Activated T-helper 1 cell treated with anti-CD3 and anti-CD28 coated beads, Interleukin-2, amount 50 U/mL, for 16 hours (primary cell): ENCODE data around the gene ST8SIA6.
"Not testable (repeated sequence)": the region's sequence is repeated elsewhere in the genome, so short reads cannot be mapped to it uniquely, and the experiment has no call there.

Source experiments
- DNase-seq, 2 donors: peaks; one replicate each; pipeline ENCODE4 v3.0.0-alpha.2; 2020; ENCODE audit warnings: low read depth in 1 of 2, low spot score in 1 of 2

Gene ST8SIA6

DNA sequence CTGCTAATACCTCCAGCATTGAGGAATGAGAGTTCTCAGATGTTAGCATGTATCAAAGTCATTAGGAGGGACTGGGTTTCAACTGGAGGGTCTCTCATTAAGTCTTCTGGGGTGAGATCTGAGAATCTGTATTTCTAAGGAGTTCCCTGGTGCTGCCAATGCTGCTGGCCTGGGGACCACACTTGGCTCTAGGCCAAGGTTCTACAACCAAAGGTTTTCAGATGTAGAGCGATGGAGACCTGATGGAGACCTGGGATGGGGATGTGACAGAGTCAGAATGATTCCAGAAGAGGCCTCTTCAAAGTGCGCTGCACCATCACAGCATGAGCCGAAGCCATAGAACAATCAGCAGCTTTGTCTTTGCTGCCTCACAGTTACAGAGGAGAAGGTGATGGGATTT lies 27.2 kb downstream of the ST8SIA6 start:
- DNase-seq = no peak

DNA sequence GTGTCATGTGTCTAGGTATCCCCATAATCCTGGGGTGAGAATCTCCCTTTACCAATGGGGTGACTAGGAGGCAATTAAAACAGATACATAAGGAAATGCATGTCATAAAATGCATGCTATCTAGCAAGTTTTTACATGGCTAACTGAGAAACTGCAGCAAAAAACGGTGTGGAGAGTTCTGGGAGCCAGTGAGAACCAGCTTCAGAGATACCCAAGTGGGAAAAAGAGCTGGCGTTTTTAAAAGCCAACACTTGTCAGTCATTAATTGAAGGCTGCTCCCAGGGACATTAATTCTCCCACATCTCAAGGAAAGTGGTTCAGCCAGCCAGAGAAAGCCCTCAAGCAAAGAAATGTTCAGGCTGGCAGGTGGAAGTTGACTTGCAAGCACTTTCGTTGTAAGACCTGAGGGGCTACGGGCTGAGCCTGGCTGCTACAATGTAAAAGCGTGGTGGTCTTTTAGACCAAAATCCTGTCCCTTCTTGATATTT lies 28.1 kb downstream of the ST8SIA6 start:
- no peak for DNase-seq

DNA sequence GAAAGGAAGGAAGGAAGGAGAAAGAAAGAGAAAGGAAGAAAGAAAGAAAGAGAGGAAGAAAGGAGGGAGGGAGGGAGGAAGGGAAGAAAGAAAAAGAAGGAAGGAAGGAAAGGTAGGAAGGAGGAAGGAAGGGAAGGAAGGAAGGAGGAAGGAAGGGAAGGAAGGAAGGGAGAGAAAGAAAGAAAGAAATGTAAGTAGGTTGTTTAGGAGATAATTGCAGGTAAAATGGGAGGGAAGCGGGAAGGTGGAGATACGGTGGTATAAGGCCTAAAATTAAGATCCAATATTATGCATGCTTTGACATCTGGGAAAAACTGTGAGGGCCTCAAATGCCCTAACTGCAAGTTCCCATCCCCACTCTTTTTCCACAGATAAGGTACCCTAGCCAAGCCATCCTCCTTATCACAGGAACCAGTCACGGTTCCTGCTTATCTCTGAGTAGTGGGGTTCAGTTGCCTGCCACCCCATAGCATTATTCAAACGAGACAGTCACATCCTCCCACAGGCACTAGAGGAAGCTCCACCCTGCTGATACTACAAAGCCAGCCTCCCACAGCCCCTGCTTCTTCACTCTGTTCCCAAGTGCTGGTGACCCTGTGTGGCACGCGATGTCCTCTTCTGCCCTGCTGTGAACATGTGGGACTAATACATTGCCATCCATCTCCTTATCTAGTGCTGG lies 28.7 kb downstream of the ST8SIA6 start:
- no peak for DNase-seq

DNA sequence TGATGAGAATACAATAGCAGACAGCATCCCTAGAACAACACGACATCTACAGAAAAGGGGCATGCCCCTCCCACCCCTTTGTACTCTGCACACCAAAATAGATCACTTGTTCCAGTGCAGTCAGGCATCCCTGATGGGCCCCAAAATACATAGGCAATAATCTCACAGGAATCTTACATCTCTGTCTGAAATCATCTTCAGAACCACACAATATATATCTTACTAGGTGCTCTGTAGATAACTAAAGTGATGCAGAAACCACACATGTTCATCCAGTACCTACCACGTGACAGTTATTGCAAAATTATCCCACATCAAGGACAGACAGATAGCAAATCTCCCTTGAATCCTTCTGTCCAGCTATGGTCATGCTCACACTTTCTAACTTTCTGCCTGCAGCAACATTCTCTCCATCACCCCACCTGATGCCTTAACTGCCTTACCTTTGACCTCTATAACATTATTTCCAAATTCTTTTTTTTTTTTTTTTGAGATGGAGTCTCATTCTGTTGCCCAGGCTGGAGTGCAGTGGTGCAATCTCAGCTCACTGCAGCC lies 30.7 kb downstream of the ST8SIA6 start:
- DNase-seq = no peak

DNA sequence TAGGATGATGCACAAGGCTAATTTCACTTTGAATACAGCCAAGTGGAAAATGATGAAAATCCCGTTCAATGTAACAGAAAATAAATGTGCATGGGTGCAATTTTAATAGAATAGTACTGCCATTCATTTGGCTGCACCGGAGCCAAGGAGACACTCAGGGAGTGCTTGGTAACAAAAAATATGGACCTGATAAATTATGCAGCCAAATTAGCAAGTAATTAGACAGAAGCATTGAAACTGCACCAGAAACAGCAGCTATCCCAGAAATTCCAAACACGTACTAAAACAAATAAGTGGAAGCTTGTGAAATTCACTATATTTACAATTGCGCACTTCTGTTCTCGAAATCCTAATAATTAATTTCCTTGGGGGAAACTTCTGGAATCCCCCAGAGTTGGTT lies 31.5 kb downstream of the ST8SIA6 start:
- no peak for DNase-seq

DNA sequence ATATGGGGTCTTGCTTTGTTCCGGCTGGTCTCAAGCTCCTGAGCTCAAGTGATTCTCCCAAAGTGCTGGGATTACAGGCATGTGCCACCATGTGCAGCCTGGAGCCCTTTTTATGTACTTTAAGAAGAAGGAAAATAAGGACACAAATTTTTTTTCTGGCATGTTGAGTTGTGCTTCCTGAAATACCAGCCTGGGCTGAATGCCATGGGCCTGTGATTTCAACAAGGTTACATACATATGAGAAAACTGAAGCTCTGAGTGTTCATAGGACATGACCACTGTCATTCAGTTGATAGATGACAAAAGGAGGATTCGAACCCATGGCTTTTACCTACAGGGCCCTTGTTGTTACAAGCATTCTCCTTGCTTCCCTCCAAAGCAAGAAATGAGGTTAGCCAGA lies 36.1 kb downstream of the ST8SIA6 start:
- no peak for DNase-seq

DNA sequence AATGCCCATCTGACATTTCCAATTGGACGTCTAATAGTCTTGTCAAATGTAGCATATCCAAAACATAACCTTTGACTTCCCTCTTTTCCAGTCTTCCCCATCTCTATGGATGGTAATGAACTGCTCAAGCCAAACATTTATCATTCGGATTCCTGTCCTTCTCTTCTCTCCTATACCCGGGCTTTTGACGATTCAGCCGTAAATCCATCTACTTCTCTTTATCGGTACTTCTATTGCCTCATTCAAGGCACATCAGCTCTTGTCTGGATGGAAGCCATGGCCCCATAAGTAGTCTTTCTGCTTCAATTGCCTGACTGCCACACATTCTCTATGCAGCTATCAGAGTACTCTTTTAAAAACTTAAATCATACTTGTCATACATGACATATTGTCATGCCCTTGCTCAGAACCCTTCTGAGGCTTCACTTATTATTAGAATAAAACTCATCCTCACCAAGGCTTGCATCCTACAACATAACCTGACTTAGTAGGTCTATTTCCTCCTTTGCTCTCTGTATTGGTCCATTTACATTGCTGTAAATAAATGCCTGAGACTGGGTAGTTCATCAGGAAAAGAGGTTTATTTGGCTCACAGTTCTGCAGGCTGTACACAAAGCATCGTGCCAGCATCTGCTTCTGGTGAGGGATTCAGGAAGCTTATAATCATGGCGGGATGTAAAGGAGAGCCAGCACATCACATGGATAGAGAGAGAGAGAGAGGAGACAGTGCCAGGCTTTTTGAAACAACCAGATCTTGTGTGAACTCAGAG lies 37.8 kb downstream of the ST8SIA6 start:
- no peak for DNase-seq

DNA sequence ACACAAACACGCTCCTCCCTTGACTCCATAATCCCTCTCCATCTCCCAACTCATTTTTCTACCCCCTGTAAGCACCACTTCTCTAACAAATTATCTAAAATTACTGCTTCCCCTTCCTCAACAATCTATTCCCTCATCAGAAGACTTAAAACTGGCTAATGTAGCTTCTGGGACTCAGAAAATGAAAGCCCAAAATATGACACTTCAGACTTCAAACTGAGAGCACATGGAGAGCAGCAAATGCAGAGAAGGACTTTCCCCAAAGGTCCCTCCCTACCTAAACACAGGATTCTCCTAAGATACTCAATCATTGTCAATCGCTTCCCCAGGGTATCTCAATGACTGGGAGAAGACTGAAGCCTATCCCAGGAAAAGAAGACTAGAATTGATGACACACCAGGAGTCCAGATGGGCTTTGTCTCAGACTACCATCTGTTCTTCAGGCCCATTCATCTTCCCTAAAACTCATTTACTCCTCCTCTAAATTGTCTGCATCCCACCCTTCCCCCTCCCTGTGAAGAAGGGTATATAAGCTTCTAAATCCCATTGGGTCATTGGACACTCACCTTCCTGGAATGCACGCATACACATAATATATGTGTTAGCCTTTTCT lies 39.2 kb downstream of the ST8SIA6 start:
- no peak for DNase-seq

DNA sequence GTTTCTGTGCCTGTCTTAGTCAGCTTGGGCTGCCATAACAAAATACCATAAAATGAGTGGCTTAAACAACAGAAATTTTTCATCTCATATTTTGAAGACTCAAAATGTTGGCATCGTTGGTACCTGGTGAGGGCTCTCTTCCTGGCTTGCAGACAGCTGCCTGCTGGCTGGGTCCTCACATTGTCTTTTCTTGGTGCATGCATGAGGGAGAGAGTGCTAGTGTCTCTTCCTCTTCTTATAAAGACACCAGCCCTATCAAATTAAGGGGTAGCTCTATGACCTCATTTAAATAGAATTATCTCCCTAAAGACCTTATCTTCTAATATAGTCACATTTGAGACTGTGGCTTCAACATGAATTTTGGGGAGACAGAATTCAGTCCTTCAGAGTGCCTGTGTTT lies 39.9 kb downstream of the ST8SIA6 start:
- DNase-seq = no peak

DNA sequence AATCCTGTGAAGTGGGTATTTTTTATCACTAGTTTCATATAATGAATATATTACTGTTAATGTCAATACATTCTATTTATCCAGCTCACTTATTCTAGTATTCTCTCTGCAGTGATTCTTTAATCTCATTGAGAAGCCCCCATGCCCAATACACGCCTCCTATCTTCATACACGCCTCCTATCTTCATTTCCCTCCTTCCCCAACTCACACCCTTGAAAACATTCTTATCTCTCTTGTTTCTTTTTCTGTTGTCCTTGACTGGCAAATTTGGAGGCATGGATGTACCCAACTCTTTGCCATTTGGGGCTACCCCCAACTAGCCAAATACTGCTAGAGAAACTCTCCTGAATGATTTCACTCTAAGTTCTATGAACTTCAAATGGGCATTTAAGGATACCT lies 40.5 kb downstream of the ST8SIA6 start:
- no peak for DNase-seq

DNA sequence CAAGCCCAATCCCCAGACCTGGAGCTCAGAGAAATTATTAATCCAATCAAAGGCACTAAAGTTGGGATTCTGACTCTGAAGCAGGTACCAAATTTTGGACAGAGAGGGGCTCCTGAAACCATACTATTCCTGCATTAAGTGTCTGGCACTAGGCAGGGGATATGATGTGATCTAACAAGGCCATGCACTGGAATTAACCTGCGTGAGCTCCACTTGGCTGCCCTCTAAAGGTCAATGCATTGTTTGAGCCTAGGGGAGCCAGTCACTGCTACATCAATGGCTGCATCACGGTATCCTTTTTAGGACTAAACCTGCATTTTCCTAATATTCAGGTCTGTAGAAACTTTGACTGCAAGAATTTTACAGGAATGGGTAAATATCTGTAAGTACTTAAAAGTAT lies 42.1 kb downstream of the ST8SIA6 start:
- DNase-seq = no peak

DNA sequence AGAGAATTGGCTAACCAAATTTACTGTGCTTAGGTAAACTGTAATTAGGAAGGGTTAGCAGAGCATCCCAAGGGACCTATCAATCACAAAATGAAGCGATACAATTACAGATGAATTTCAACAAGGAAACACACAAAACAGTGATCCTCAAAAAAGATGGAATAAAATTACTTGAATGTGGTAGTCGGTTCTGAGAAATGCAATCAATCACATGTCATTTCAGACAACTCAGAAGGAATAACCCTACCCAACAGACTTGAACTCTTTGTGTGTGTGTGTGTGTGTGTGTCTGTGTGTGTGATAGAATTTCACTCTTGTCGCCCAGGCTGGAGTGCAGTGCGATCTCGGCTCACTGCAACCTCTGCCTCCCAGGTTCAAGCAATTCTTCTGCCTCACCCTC lies 43.5 kb downstream of the ST8SIA6 start:
- no peak for DNase-seq

DNA sequence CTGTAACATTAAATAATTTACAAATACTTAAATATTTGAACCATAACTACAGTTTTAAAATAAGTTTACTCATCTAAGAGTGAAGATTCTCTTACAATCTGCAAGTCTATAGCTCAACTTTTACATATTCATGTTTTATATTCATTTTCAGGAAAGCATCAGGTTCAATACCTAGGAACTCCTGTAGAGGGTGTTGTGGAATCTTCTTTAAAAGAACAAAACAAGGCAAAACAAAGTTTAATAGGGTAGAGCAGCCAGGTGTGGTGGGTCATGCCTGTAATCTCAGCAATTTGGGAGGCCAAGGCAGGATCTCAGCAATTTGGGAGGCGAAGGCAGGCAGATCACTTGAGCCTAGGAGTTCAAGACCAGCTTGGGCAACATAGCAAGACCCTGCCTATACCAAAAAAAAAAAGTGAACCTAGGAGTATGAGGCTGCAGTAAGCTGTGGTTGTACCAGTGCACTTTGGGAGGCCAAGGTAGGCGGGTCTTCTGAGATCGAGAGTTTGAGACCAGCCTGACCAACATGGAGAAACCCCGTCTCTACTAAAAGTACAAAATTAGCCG lies 45.1 kb downstream of the ST8SIA6 start:
- DNase-seq = no peak

DNA sequence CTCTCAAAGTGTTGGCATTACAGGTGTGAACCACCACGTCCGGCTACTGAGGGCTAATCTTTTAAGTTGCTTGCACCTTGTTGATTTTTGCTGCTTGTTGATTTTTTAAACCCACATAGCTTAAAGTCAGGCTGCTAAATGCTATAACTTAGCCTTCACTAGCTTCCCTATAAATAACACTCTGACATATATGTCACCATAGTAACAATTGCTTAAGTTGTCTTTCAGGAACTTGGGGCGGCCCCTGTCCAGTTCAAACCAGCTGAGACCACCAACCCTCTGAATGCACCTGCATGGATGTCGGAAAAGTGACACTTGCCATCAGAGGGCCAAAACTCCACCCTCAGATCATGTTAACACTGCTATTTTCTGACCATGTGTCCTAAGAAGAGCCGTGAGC lies 47.3 kb downstream of the ST8SIA6 start:
- no peak for DNase-seq

DNA sequence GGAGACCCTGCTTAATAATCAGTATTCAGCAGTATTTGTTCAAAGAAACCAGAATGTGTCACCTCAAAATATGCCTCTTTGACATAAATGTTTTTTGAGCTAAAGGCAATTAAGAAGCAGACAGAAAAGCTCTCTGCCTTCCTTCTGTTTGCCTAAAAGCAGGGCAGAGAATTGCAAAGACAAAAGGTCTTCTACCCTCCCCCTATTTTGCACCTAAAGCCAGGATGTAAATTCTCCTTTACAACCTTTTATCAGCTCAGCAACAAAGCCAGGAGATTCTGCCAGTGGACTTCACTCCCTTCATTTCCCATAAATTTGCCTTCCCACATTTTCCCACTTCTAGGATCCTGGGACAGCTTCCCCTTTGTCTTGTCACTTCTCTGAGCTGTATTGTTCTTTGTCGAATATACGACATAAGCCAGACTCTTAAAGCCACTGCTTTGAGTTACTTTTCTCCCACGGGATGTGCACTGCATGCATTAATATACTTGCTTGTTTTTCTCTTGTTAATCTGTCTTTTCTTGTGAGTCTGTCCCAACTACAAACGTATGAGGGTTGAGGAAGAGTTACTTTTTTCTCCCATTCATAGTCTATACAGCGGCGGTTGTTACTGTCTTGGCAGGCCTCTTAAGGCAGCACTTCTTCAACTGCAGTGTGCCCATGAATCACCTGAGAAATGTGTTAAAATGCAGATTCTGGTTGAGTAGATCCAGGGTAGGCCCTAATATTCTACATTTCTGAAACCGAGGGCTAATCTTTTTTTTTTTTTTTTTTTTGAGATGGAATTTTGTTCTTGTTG lies 48.2 kb downstream of the ST8SIA6 start:
- DNase-seq = no peak

DNA sequence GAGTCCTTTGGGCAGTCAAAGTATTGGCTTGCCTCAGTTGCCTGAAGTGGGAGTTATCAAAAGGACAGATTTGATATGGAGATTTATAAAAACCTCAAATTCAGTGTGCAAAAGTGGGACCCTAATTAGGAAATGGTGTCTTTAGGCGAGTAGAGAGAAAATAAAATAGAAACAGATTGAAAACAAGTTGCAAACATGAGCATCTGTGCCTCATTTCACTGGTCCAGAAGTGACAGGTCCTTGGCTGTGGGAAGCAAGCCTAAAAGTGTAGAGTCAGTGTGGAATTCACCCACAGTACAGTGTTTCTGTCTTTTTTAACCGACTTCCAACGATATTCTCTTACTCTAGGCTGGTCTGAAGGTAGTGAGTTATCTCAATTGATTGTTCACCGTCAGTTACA lies 51.2 kb downstream of the ST8SIA6 start:
- no peak for DNase-seq

DNA sequence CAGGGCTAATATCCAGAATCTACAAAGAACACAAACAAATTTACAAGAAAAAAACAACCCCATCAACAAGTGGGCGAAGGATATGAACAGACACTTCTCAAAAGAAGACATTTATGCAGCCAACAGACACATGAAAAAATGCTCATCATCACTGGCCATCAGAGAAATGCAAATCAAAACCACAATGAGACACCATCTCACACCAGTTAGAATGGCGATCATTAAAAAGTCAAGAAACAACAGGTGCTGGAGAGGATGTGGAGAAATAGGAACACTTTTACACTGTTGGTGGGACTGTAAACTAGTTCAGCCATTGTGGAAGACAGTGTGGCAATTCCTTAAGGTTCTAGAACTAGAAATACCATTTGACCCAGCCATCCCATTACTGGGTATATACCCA lies 52.4 kb downstream of the ST8SIA6 start:
- not testable (repeated sequence) for DNase-seq

DNA sequence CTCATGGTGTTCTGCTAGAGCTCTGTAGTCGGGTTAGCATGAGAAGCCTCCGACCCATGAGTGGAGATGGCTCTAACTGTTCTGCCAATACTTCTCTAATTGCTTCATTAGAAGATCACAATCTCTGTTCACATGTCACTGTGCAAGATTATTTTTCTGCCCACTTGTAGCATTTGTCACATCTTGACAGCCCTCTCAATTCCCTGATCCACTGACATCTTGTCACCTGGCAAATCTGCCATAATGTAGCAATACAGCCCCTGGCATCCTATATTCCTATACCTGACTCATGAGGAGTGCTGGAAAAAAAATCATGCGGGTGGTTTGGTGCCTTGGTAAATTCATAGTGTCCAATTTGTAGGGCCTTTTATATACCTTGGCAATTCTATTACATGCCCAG lies 58.4 kb downstream of the ST8SIA6 start:
- no peak for DNase-seq

DNA sequence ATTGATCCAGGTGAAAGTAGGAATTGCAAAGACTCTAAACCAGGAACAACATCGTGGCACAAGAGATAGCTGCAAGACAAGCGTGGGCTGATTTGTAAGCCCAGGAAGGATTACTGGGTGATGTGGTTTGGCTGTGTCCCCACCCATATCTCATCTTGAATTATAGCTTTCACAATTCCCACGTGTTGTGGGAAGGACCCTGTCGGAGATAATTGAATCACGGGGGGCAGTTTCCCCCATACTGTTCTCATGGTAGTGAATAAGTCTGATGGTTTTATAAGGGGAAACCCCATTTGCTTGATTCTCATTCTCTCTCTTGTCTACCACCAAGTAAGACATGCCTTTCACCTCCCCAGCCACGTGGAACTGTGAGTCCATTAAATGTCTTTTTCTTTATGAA lies 59.5 kb downstream of the ST8SIA6 start:
- no peak for DNase-seq

DNA sequence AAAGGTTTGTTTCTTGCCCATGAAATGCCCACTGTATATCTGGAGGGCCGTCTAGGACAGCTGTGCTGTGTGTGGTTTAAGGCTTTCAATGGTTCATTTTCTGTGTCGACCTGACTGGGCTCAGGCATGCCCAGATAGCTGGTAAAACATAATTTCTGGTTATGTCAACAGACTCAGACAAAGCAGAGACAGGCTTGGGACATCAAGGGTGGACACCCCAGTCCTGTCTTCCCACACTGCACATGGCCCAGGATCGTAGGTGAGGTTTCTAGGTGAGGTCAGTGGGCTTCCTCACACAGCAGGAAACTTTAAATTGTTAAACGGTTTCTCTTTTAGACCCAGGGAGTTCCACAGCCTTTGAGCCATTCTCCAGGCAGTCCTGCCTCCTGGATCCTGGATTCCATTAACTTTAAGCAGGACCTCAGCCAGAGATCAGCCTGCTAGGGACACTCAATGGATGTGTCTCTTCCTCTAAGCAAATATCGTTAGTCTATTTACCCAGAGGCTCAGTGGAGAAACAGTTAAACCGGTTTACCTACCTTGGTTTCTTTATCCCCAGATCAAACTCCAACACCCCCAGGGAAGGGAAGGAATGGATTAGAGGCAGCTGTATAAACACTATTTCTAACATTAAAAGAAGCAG lies 66.4 kb downstream of the ST8SIA6 start:
- DNase-seq = no peak
